ENCODE measurements around the gene BBS9.
A peak's percentile ranks its signal among the peaks of the same experiment; 100 is the strongest.

The BBS9 gene

DNA sequence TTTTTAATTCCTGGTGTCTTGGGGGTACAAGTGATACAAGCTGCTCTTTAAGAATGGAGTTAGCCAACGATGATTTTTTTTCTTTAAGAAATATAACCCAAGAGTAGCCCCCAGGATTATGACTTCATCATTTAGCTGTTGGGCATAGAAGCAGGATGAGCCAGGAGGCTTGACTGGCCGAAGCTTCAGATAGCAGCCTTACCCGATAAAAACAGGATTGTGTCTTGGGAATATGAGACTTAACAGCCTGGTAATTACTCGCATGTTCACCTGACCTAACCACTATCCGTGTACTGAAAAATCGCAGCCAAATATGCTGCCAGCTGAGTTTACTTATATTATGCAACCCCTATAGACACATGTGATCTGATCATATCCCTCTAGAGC is 430.0 kb downstream of the BBS9 start:
- no peak for DNase-seq

DNA sequence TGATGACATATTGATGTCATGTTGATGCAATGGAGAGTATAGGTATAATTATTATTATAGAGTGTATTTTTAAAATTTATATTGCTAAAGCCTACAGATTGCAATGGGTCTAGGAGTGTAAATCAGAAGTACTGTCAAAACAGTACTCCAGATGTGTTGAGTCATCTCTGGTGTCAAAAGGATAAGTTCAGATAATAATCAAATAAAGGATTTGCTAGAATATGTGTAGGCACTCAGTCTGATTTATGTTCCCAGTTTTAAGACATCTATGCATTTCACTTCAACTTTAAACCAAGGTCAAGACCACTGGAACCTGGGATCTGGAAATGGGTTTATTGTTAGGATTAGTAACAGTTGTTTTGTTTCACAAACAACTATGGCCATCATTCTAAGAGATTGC is 433.6 kb downstream of the BBS9 start:
- no peak for DNase-seq

DNA sequence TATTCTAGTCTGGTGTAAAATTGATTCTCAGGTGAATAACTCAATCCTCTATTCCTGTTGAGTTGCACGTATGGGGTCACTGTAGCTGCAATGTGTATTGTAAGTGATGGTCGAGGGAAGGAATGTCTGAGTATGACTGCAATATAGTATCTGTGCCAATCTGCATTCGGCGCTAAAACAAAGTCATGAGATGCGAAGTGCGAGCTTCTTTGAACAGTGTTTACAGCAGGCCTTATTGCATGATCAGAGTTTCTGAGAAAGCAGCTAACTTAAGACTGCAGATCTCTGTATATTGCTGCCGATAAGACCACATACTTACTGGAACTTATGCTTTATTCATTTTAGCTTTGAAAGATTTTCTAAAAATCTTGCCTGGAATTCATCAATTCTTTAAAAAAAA is 434.3 kb downstream of the BBS9 start:
- no peak for DNase-seq

DNA sequence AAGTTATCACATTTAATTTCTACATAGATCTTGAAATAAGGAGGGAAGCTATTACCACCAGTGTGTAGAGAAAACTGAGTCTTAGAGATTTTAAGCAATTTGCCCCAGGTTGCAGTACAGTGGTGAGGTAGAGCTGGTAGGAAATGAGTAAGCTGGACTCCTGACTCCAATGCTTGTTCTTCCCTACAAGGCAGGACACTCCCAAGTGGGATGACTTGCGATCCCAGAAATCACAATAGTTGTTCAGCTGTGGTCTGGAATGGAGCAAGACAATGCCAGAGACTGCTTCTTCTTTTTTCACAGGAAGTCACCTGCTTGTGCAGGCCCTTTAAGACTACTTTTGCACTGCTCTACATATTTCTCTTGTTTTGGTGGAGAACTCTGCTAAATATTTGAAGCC is 448.8 kb downstream of the BBS9 start:
- peak; percentile 68 for DNase-seq

DNA sequence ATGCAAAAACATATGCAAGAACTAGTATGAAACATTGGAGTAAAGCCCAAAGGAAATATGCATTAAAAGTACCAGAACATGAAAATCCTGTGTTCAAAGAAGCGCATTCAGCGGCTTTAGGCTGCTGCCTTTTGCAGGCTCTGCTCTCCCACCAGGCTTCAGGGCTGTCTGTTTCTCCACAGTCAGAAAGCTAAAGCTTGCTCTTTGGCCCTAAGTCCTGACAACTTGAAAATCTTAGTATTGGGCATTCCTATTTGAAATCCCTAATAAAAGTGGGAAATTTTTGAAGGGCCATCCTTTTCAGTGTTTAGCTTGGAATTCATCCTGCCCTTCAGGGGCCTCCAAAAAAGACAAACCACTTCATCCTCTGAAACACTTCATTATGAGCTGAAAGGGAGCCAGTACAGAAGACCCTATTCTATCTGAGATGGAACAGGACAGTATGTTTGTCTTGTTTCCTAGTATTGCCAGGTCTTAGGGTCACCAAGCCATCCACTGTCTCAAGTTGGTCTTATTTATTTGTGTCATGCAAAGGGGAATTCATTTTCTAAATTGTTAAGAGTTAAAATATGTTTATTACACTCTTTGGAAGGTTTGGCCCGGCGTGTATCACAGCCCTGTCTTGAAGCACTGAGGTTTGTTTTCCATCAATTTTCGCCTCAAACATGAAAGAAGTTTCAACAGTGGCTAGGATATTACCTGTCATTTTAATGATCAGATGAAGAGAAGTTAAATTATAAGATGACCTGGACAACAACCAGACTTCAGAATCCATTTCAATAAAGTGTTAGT is 449.7 kb downstream of the BBS9 start:
- DNase-seq, result no peak

DNA sequence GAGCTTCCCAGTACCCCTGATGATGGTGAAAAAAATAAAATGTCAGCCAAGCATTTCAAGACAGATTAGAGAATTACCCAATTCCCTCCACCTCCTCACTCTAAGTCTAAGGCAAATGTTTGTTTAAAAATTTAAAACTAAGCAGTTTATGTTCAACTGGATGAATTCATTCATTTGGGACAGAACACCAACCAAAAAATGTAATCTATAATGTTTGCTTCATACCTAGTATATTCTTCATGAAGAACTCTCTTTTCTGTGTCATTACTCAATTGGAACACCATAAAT is 450.3 kb downstream of the BBS9 start:
- no peak for DNase-seq

DNA sequence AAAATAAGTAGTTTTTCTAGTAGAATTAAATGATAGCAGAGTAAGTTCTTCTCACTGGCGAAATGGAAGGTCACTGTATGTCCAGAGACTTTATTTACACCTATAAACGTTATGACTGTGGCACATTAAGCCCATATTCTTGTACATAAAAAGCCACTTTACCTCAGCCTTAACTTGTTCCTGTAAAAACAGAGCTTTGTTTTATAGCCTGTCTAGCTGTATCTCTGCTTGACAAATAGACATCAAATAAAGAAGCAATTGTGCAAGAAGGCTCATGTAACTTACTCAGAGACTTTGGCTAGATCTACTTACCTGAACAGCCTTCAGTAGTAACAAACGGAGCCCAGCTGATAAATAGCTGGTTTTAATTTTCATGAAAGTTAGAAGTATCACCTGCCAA is 451.9 kb downstream of the BBS9 start:
- no peak for DNase-seq

DNA sequence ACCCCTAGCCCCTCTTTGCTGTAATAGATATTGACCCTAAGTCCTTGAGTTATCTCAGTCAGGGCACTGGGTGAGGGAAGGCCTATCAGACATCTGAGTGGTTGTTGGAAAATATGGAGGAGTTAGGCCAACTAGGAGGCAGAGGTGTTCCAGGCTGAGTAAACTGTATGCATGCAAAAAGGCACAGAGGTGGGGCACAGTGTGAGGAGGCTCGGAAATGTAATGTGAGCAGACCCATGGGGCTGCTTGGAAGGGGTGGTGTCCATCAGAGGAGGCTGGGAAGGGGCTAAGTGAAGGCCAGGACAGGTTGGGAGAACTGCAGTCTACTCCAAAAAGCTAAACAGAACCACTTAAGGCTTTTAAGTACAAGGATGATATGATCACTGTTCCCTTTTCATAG is 452.7 kb downstream of the BBS9 start:
- no peak for DNase-seq

DNA sequence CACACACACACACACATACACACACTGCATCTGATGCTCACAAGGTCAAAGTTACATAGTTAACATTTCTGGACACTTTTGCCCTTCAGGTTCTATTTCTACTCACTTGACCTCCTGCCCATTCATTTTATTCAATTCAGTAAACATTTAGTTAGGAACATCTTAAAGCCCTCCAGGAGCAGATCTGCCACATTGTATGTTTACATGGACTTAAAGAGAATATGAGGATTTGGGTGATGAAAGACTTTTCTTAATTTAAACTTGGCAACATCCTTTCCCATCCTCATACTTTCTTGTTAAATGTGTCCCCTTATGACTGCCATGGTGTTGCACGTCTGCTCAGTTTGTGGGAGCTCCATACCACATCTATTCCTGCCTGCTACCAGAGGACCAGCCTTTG is 453.2 kb downstream of the BBS9 start:
- DNase-seq, result no peak

DNA sequence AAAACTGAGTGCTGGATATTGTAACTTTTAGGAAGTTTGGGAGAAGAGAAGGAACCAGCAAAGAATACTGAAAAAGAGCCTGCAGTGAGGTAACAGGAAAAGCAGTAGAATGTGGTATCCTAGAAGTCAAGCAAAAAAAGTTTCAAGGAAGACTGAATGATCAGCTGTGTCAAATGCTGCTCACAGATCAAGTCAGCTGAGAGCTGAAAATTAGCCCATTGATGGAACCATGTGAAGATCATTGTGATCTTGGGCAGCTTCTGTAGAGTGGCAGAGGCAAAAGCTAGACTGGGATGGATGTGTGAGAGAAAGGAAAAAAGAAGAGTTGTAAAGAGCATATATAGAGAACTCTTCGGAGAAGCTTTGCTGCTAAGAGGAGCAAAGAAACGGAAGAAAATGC is 460.5 kb downstream of the BBS9 start:
- DNase-seq, result no peak

DNA sequence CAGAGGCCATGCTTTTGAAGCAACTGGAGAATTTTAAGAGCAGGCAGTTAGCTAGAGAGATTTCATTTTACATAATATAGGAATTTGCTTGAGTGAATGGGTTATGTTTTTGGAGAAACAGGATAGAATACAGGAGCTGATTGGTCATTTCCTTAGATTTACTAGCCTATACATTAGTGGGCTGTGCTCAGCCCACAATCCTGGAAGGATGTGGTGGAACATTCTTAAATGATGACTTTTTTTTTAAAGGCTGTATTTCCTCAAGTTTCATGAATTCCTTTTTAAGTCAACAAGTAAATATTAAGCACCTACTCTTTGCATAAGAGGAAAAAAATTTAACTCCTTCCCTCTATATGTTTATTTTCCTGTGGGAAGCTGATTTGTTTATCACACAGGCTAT is 461.6 kb downstream of the BBS9 start:
- DNase-seq, result peak; percentile 61

DNA sequence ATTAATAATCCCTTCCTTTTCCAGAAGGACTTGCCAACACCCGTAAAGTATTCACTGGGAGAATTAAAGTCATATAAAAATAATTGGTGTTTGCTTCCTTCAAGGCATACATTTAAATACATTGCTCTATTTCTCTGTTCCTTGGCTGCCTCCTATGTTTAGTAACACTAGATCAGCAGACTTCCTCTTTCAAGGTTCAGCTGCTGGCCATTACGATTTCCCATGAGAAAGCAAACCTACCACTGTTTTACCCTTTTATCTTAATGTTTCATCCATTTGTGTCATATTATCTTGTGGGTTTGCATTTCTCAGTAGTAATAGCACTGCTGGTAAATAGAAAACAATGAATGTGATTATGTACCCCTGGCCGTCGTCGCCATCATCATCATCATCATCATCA is 462.1 kb downstream of the BBS9 start:
- DNase-seq, result no peak

DNA sequence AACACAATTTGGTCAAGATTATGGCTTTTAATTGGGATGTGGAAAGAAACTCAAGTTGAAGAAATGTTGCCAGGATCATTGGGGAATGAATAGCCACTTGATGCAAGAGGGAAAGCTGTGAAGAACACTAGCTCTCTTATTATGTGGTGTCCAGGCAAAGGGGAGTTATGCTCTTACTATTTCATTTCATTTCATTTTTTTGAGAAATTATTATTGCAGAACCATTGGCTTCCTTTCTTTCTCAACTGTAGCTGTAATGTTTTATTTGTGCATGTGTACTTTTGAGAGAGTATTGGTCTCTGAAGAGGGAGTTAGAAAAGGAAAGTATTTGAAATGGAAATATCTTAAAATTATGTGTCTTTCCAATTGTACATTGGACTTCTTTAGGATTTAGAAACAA is 463.4 kb downstream of the BBS9 start:
- DNase-seq, result no peak

DNA sequence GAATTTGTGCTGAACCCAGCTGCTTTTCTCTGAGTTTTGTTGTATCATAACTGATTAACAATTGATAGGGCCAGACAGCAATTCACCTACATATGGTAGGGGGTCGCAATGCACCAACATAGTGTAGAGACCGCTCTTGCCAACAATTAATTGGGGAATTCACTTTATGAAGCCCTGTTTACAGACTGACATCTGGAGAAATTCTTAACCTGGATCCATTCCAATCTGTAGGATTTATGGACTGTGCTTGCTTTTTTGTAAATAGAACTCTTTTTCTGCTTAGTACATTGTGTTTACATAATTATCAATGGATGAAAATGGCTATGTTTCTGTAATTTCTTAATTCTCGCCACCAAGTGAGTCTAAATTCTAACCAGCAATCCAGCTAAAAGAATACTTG is 464.2 kb downstream of the BBS9 start:
- no peak for DNase-seq

DNA sequence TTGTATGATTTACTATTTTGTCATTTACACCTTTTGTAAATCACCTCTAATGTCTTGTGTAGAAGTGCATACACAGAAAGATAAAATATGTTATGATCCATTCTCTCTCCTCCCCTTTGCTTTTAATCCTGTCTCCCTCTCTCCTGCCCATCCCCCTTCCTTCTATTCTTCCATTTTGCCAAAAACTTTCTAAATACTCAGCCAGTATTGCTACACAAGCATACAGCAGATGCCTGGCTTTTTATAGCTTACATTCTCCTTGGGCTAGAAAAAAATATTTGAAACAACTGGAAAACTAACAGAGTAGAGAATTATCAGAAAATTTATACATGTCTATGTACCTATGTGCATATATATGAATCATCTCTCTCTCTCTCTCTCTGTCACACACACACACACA is 467.3 kb downstream of the BBS9 start:
- DNase-seq, result no peak

DNA sequence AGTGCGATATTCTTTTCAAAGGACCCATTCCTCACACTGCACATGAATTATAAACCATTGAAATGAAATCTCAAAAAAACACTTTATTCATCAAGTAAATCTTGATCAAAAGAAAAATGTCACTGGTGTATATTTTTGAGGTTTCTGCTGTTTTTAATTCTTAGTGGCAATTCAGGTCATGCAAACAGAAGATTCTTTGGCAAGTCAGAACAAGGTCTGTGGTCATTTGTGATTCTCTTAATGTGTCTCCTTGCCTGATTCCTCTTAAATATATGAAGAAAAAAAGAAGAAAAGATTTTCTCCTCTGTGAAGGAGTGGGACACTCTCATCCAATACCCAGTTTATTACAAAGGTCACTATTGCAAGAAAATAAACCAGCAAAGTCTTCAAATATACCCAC is 467.8 kb downstream of the BBS9 start:
- no peak for DNase-seq

DNA sequence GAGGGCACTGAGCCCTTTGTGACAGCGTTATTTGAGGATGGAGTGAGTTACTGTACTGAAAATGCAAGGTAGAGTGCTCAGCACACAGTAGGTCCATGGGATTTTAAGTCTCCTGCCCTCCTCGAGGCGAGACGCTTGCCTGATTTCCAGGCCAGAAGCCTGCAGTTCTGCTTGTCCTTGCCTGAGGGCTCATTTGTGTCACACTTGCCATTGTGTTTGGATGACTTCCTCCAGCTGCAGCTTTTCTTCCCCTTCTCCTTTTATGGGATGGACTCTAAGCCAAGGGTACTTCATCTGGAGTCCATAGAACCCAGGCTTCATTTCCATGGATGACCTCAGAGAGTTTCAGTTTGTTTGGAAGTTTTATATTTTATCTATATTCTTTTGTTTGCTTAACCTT is 471.7 kb downstream of the BBS9 start:
- no peak for DNase-seq

DNA sequence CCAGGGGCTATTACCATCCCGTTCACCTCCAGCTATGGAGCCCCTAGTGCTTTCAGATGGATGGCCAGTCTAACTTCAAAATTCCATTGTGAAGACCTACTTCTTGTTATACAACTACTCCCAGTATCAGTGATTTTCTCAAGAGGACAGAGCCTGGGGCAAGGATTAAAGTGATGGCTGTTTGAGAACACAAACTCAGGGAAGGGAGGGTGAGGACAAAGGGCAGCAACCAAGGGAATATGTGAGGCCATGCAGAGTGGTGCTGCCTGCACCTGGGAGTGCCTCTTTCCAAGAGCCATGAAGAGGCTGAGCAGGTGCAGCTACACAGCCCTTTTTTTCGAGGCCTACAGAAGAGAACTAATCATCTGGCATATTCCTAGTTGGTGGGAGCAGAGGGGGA is 472.5 kb downstream of the BBS9 start:
- DNase-seq, result no peak

DNA sequence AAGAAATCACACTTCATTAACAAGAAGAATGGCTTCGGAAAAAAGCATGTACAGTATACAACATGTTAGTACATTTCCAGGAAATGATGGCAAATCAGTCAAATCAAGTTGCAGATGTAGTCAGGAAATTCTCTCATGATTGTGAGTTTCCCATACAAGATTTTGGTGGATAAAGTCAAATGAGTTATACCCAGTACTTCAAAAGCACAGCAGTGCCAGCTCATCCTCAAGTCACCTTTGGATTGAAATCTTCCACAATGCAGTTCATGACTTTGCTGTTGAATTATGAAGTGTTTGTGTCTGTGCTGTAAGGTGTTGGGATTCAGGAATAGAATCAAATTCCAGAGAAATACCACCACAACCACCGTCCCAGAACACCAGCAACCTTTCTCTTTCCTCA is 474.7 kb downstream of the BBS9 start:
- no peak for DNase-seq

DNA sequence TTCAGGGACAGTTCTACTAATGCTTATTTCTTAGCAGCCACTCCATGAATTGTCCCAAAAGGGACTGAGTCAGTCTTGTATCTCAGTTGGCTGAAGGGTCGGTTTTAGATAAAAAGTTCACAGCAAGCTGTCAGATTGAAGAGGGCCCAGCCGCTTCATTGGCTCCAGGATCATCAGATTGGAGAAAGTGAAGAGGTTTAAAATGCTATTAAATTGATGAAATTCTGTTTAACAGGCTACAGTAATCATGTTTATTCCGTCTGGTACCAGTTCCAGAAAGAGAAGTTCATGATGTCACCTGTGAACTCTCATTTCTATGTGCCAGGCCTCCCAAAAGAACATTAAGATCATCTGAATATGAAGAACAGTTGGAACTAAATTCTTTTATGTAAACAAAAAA is 481.6 kb downstream of the BBS9 start:
- DNase-seq, result no peak

DNA sequence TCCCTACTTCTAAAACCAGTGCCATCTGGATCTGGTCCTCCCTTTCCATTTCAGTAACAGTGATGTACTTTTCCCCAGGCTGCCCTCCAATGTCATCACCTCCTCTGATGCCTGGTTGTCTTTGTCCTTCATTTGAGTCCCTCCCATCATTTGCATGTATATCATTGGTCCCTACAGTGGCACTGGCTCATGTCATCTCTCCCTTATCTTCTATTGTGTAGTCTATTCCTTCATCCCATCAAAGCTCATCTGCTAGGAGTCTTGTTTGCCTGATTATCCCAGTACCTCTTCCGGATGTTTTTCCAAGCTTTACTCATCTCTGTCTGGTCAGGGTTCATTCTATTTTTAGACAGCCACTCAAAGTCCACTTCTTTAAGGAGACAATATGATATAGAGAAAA is 483.1 kb downstream of the BBS9 start:
- no peak for DNase-seq

DNA sequence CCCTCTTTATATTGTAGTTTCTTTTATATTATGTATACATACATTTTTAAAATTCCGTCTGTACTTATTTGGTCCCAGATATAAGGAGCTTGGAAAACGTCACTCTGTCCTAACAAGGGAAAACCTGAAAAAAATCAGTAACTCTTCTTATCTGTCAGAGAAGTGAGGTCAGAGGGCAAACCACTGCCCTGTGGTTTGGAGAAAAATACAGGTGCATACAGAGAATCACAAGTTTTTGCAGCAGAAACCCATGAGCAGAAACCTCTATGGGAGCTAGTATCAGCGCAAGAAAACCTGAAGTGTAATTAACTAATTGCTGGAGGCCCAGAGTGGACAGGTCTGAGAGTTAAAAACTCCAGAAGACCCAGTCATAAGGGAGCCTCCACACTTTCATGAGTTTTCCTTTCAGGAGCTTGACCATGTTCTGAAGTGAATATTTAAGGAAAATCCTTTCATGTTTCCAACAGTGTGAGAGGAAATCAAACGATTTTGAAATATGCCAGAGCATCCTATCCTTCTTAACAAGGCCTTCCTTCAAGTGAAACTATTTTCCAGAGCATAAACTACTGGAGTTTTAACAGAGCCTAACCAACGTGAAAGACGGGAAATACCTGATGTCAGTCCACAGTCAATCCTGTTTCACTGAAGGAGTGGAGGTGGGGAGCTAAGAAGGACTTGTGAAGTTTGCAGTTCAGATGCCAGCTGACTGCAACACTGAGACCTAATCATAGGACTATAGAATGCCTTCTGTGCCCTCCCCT is 485.2 kb downstream of the BBS9 start:
- DNase-seq, result no peak

DNA sequence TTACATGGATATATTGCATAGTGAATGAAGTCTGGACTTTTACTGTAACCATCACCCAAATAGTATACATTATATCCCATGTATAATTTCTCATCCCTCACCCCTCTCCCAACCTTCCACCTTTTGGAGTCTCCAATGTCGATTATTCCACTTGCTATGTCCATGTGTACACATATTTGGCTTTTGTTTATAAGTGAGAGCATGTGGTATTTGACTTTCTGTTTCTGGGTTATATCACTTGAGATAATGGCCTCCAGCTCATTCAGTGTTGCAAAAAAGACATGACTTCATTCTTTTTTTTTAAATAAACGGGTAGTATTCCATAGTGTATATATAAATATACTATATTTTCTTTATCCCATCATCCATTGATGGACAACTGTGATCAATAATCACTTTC is 487.4 kb downstream of the BBS9 start:
- no peak for DNase-seq

DNA sequence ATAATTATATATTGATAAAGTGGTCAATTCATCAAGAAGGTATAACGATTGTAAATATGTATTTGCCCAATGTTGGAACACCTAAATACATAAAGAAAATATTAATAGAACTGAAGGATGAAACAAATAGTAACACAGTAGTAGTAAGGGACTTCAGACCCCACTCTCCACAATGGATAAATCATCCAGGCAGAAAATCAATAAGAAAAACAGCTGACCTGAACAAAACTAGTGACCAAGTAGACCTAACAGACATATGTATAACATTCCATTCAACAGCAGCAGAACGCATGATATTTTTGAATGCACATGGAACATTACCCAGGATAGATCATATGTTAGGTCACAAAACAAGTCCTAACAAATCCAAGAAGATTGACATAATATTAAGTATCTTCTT is 489.9 kb downstream of the BBS9 start:
- DNase-seq, result no peak

DNA sequence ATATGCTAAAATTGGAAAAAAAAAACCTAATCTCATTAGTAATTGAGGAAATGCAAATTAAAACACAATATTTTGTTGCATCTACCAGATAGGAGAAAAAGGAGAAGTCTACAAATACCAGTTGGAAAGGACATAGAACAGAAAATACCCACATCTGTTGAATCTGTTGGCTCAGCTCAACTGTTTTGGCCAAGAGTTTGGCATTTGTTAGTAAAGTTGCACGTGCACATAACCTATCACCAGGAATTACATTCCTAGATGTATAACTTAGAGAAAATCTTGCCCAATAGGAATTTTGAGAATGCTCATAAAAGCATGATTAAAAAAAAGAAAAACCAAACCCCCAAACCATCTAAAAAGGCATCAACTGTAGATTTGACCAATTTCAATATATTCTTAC is 493.9 kb downstream of the BBS9 start:
- no peak for DNase-seq
